ENCODE measurements around the gene NUP214. TPM values are rescaled to one million over a fixed set of nuclear protein-coding genes. Genes with fewer than 3 reads are reported as not detected.

NUP214 gene
- total and polyA plus RNA-seq, 2 of the 8 experiments (the other 6 are each of a cell fraction or from before 2014, with no cell fraction given) = 28.6 to 50.2 TPM

DNA sequence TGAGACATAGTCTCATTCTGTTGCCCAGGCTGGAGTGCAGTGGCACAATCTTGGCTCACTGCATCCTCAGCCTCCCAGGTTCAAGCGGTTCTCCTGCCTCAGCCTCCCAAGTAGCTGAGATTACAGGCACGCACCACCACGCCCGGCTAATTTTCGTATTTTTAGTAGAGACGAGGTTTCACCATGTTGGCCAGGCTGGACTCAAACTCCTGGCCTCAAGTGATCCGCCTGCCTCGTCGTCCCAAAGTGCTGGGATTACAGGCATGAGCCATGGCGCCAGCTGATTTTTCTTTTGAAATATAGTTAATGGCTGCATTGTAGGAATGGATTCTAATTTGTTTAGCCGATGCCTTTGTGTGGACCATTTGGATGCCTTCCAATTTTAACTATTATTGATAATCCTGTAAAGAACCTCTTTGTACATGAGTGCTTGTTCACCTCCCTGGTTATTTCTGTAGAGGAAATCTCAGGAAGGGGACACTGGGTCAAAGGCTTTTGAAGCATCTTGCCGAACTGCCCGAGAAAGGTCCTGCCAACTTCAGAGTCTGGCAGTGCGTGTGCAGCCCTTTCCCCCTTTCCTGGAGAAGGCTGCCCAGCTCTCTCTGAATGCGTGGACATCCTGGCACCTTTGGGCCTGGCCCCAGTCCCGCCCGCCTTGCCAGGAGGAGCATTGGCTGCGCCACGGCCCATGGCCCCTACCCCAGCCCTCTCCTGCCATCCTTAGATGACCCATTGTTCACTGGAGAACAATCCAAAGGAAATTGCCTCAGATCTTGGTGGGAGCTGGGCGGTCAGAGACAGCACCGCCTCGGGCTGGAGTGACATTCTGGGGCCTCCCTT lies 8.9 kb upstream of the NUP214 start:
- Histone ChIP-seq H3K9ac (replicated peaks in 1 of 4; ENCODE audit: extremely low read depth in 1 of 4, low read depth in 3 of 4, low read length in 3 of 4) (no peak overlapping the region), H3K27ac (ENCODE audit: low read depth, low read length) (no peak overlapping the region), H2BK20ac (ENCODE audit: low read length) (no peak overlapping the region), H3K4me1 (replicated peaks in 1 of 4; ENCODE audit: control insufficient read depth in 3 of 4, insufficient read depth in 4 of 4, low read length in 3 of 4) (peaks cover 0 to 8% (median 6%) of the 10 kb centered on the region in 4 experiments; a peak in 6 of 7 replicates), H3K4me3 (ENCODE audit: extremely low read depth in 1 of 4, insufficient read depth in 2 of 4, low read depth in 3 of 4, low read length in 4 of 4) (no peak overlapping the region), H3K27me3 (replicated peaks in 1 of 4; ENCODE audit: control insufficient read depth in 3 of 4, extremely low read depth in 1 of 4, insufficient read depth in 3 of 4, low read length in 3 of 4) (no peaks in the 10 kb centered on the region), H2AK5ac (ENCODE audit: low read depth, low read length) (no peak overlapping the region), H3K18ac (ENCODE audit: extremely low read depth, low read length) (no peak overlapping the region), H2BK12ac (ENCODE audit: low read depth, low read length) (no peak overlapping the region), H3K36me3 (ENCODE audit: control insufficient read depth in 2 of 4, insufficient read depth in 4 of 4, low read length in 3 of 4) (peaks cover 16 to 57% (median 44%) of the 10 kb centered on the region in 4 experiments; a peak in 7 of 8 replicates), H3K23me2 (ENCODE audit: low read depth, low read length) (no peaks in the 10 kb centered on the region), H2BK5ac (ENCODE audit: low read depth, low read length) (no peak overlapping the region), H3K56ac (replicated peaks; ENCODE audit: insufficient read length, low read depth, low read length) (no peak overlapping the region), H4K5ac (ENCODE audit: insufficient read length, low read depth, low read length) (no peak overlapping the region), H3K79me1 (ENCODE audit: low read depth, low read length) (no peaks in the 10 kb centered on the region; the same call in 1 of the 2 replicates), H3K4me2 (ENCODE audit: insufficient read depth in 1 of 2, low read depth in 2 of 2, low read length in 2 of 2) (no peak overlapping the region), H2BK15ac (ENCODE audit: low read length) (no peak overlapping the region), H3K79me2 (ENCODE audit: control insufficient read depth in 1 of 2, insufficient read depth in 2 of 2, low read length in 2 of 2) (no peaks in the 10 kb centered on the region; a peak in 1 of 4 replicates), H3K9me3 (ENCODE audit: insufficient read depth in 2 of 2, low read depth in 1 of 2, low read length in 1 of 2) (no peaks in the 10 kb centered on the region), H3K14ac (ENCODE audit: insufficient read length) (no peak overlapping the region), H4K8ac (ENCODE audit: extremely low read depth, insufficient read depth, low read length) (no peak overlapping the region), H3K4ac (replicated peaks; ENCODE audit: insufficient read length, low read depth, low read length) (no peak overlapping the region), H3K23ac (ENCODE audit: insufficient read length) (no peak overlapping the region), H2BK120ac (replicated peaks; ENCODE audit: low read depth, low read length) (no peak overlapping the region), H4K20me1 (replicated peaks in 1 of 2; ENCODE audit: control insufficient read depth in 1 of 2, insufficient read depth in 2 of 2, low read length in 2 of 2) (no peaks in the 10 kb centered on the region), H4K91ac (replicated peaks; ENCODE audit: insufficient read length, low read length) (no peak overlapping the region), H2AFZ (ENCODE audit: low read length) (no peak overlapping the region)
- CTCF ChIA-PET (ENCODE audit: partially characterized antibody) = interaction anchor here (1.0 kb wide), 1 partner anchor 8 kb away, joined by 3 read pairs; no protein-coding TSS in a partner anchor
- DNase-seq (ENCODE audit: low read depth in 1 of 2, low spot score in 2 of 2) = no peak
- FAIRE-seq = no peak
- 92% methylated on average over 21 of the region's 22 CpGs; no CpG with 5 or more reads in 1 of the 2 experiments for WGBS, 2 experiments (ENCODE audit: extremely low coverage in 1 of 2, insufficient coverage in 1 of 2, insufficient read length in 1 of 2, insufficient replicate concordance in 2 of 2, low coverage in 1 of 2, low lambda C conversion rate in 2 of 2, missing lambda C conversion rate in 1 of 2)
- POLR2A ChIA-PET (ENCODE audit: partially characterized antibody) = interaction anchor here (0.8 to 32.4 kb wide), 5 partner anchors 2 to 113 kb away, joined by 3 to 751 read pairs (median 3); partner anchors contain the start of genes AIF1L and NUP214
- TF ChIP-seq CTBP2 (IDR thresholded peaks at IDR 0.05; ENCODE audit: borderline replicate concordance, insufficient read depth, insufficient read length, low read length) (no peak), EP300 (IDR thresholded peaks at IDR 0.05; ENCODE audit: borderline replicate concordance in 1 of 2, low read depth in 2 of 2, low read length in 2 of 2) (no peak), EZH2 (IDR thresholded peaks at IDR 0.05; ENCODE audit: low read depth, low read length, severe bottlenecking) (no peak), FOSL1 (IDR thresholded peaks at IDR 0.05; ENCODE audit: insufficient read depth, low read depth, low read length) (no peak), SP2 (IDR thresholded peaks at IDR 0.05; ENCODE audit: low read length) (no peak), TAF1 (IDR thresholded peaks at IDR 0.05; ENCODE audit: low read depth, low read length) (no peak)
- TF ChIP-seq, protein P1, sequence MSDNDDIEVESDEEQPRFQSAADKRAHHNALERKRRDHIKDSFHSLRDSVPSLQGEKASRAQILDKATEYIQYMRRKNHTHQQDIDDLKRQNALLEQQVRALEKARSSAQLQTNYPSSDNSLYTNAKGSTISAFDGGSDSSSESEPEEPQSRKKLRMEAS (IDR thresholded peaks at IDR 0.05) = no peak
- TF ChIP-seq, protein P2, sequence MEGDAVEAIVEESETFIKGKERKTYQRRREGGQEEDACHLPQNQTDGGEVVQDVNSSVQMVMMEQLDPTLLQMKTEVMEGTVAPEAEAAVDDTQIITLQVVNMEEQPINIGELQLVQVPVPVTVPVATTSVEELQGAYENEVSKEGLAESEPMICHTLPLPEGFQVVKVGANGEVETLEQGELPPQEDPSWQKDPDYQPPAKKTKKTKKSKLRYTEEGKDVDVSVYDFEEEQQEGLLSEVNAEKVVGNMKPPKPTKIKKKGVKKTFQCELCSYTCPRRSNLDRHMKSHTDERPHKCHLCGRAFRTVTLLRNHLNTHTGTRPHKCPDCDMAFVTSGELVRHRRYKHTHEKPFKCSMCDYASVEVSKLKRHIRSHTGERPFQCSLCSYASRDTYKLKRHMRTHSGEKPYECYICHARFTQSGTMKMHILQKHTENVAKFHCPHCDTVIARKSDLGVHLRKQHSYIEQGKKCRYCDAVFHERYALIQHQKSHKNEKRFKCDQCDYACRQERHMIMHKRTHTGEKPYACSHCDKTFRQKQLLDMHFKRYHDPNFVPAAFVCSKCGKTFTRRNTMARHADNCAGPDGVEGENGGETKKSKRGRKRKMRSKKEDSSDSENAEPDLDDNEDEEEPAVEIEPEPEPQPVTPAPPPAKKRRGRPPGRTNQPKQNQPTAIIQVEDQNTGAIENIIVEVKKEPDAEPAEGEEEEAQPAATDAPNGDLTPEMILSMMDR (IDR thresholded peaks at IDR 0.05; ENCODE audit: control extremely low read depth in 1 of 3, insufficient read depth in 1 of 3, low read depth in 1 of 3, low read length in 3 of 3) = no peak

Data from H1 (cell line).